GM20431 (cell line): Measurements from ENCODE around the gene PTTG2.

Experiments used
- in situ Hi-C: fragments of 300-500 bp; cut with MseI, MboI; formaldehyde crosslinking; loops from one replicate; pipeline ENCODE4 v1.15.0; 2020; ENCODE audit warnings: low sequenced_read_pairs; ENCODE audit not compliant: unreplicated experiment

PTTG2 gene

DNA sequence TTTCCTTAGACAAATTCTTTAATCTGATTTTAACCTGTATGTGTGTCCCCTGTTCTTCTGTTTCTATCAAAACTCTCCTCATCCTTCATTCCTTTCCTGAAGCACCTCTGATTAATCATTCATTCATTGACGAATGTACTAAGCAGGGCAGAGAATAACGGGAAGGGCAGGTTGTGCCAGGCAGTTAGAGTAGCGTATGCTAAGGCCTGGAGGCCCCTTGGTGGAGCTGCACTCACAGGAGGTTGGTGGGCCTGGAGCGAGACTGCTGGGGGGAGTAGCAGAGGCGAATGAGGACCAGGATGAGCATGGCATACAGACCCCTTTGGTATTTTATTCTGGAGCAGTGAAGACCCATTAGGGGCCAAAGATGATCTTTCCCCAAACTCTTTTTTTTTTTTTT, 22.5 kb downstream of the PTTG2 start:
- in situ Hi-C loops, result no loop called here

DNA sequence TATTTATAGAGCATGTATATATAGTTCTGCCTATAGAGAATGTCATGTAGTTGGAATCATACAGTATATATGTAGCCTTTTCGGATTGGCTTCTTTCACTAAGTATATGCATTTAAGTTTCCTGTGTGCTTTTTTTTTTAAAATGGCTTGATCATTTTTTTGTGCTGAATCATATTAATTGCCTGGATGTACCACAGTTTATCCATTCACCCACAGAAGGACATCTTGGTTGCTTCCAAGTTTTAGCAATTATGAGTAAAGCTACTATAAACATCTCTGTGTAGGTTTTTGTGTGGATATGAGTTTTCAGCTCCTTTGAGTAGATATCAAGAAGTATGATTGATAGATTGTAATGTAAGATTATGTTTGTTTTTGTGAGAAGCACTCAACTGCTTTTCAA, 23.8 kb downstream of the PTTG2 start:
- in situ Hi-C loops, result no loop called here

DNA sequence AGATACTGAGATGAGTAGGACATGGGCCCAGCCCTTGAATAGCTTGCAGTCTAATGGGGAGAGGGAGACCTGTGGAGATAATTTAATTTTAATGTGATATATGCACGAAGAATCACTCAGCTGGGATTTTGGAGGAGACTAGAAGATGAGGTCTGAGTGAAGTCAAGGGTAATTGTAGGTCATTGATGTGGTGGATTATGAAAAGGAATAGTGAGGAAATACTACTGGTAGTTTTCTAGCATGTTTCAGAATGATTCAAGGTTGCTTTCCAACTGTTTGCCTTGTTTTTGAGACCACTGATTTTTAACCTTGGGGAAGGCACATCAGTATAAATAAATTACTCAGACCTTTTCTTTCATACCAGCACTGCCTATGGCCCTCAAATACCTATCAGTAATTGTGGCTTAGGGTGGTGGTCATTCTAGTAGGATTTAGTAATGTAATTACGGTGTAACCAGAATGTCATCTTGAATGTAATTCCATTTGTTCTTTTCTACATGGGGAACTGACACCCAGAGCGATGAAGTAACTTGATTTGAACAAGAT, 25.6 kb downstream of the PTTG2 start:
- in situ Hi-C loops, result no loop called here

DNA sequence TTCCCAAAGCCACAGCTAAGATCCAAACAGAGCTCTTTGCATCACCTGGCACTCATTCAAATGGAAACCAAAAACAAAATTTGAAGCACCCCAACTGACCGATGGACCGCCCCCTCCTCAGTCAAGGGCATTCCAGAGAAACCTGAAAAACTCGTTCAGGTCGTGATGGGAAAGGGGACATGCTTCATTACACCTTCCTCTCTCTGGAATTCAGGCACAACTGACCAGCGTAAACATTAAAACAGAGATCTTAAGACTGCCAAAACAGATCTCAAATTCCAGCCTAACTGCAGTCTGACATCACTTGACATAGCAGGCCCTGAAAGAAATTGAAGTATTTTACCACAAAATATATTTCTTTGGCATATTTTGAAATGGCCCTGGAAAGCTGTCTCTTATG, 28.5 kb downstream of the PTTG2 start:
- in situ Hi-C loops, result no loop called here

DNA sequence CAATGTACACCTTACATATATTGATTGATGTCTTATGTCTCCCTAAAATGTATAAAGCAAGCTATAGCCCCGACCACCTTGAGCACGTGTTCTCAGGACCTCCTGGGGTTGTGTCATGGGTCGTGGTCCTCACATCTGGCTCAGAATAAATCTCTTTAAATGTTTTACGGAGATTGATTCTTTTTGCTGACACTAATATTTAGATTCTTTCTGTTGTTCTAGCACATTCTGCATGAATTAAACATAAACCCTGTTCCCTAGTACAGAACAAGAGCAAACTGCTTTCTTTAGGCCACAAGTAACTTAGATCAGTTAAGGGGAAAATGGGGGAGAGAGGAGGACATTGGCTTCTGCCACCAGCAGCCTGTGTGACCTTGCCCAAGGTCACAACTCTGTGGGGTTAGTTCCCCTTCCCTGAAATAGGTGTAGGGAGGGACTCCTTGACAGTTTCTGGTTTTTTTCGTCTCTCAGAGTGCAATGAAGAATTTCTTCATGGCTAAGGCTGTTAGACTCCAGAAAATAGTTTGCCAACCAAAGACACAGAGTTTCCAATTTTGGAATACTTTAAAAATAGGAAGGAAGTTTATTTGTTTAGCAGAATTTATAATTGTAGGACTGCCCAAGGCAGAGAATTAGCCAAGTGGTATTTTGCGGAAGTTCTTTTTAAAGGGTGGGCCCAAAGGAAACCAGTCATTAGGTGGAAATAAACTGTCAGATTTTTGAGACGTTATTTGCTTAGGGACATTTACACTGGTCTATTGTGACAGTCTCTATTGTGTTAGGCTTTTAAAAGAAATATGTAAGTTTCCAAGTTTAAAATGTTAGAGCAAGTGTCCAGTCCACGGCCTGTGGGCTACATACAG, 29.4 kb downstream of the PTTG2 start:
- in situ Hi-C loops, result no loop called here

DNA sequence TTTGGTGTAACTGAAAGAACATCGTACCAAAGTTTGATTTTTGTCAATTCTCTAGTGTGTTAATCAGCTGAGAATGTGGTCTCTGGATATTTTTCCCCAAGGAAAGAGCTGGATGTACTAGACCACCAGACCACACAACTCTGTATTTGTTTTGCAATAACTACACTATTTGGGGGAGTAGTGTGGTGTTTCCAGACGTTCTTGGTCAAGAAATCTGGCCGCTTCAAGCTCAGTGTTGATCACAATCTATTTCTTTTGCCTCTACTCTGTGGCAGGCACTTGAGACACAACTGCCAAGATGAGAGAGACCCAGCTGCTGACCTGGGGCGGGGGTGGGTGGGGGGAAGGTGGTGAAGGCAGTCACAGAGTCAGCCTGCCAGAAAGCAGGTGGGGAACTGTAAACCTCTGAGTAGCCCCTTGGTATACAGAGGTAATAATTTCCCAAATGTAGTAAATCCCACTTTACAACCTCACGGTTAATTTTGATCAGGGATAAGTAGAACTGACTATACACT, 30.6 kb downstream of the PTTG2 start:
- in situ Hi-C loops, result no loop called here

DNA sequence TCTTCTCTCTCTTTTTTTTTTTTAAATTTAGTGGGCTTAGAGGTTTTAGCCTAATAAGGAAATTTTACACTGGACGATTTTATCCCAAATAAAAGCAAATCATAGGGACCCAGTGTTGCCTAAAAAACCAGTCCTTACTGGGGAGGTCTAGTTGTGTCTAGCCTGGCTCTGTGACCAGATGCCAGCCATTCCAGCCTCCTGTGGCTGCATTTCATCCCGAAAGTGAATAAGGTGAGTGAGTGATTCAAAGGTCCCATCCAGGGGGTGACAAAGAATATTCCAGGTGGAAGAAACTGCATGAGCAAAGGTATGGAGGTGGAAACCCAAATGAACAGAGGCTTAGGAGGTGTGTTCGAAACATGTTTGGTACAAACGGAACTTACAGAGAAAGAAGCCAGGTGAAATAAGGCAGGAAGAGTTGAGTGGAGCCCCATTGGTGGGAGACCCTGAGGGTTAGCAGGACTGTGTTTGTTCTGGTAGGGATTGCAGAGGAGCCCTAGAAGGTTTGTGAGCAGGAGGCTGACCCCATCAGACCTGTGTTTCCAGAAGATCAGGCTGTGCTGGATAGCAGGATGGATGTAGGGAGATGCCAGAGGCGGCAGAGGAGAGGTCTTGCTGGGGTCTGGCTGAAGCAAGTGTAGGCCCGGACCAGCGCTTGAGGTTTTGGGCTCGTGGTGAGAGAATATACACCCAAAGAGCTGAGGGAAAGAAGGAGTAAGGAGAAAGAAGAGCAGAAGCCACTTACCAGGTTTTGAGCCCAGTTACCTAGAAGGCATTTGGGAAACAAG, 31.6 kb downstream of the PTTG2 start:
- in situ Hi-C loops, result no loop called here

DNA sequence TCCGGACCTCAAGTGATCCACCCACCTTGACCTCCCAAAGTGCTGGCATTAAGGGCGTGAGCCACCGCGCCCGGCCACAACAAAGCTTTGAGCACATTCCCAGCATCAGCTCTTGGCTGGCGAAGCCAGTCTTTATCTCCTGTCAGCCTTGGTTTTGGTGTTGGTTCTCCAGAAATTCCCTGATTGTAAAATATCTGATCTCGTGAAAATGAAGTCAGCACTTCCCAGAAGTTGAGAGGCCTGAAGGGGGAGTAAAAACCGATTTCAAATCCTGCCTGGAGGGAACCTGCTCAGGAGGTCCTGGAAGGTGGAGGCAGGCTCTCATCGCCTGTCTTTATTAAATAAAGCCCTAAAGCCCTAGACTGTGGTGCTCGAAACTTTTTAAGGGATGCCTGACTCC, 33.6 kb downstream of the PTTG2 start:
- in situ Hi-C loops, result no loop called here

DNA sequence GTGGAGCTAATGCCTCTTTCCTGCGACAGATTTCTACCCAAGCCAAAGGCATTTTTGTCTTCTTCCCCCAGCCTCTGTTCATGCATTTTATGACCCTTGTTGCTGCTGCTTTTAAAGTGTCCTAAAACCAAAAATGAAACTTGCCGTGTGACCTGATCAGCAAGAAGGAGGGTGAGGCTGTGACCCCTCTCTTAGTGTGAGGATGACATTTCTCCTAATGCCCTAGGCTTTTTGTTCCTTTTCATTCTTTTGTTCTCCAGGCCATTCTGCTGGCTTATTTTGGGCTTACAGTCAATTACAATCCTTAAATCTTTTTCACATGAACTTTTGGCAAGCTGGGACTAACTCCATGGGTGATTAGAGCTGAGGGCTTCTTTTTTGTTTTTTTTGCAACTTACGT, 34.4 kb downstream of the PTTG2 start:
- in situ Hi-C loops, result no loop called here

DNA sequence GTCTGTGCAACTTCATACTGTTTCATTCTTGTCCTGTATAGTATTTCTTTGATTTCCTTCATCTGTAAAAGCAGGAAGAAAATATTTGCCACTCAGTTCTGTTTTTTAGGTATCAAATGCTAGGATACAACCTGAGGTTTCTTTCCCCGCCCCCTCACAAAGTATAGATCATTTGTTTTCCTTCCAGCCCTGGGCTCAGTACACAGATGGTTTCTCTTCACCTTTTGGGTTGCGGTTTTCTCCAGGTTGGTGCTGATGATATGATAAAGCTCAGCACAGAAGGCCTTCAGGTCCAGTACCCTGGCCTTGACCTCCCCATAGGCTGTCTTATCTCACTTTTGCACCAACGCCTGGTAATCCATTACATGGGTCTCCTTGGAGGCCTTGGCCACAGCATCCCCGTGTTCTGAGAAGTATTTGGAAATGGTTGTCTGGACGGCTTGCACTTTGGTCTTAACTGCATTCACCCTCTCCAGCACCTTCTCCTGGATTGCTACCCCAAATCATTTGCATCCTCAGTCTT, 35.2 kb downstream of the PTTG2 start:
- in situ Hi-C loops, result no loop called here

DNA sequence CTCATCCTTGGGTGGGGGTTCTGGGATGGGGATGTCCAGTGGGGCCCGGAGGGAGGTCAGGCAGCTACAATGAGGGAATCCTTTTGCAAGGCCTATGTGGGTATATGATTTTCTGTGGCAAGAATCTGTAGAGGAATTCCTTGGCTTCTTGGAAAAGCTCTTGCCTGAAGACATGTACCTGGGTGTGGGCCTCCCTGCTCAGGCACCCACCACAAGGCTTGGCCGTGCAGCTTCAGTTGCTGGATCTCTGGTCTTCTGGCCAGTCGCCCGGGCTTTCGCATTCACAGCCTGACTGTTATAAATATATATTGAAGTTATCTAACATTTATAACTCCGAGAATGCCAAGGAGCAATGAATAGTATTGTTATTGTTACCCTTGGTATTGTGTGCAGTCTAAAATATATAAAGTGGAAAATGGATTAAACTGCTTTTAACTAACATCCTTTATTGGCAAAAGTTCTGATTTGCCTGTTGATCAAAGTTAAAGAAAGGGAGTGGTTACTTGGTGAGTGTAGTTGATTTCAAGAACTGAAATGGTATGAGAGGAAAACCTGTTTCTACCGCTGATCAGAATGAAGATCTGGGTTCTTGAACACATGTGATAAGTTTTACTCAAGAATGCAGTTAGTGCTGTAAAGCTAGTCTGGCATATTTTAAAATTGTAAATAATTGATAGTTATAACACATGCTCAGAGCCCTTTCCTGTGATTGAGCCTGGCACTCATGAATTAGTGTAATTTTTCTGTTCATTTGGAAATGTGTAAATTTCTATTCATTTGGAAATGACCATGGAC, 36.0 kb downstream of the PTTG2 start:
- in situ Hi-C loops, result no loop called here

DNA sequence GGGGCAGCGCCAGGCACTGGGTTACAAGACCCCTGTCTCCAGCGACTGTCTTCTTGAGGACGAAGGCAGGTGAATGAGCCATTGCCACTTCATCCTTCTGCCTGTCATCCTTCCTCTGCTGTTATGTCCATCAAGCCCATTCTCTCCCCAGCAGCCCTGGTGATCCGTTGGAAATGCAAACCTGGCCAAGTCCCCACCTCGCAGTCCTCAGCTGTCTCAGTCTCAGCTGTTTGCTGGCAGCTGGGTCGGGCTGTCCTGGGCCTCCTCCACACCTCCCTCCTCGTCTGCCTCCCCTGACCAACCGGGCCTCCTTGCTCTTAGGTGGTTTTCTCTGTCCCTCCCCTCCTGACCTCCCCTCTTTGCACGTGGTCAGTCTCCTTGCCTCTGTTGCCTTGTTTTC, 38.0 kb downstream of the PTTG2 start:
- in situ Hi-C loops, result no loop called here

DNA sequence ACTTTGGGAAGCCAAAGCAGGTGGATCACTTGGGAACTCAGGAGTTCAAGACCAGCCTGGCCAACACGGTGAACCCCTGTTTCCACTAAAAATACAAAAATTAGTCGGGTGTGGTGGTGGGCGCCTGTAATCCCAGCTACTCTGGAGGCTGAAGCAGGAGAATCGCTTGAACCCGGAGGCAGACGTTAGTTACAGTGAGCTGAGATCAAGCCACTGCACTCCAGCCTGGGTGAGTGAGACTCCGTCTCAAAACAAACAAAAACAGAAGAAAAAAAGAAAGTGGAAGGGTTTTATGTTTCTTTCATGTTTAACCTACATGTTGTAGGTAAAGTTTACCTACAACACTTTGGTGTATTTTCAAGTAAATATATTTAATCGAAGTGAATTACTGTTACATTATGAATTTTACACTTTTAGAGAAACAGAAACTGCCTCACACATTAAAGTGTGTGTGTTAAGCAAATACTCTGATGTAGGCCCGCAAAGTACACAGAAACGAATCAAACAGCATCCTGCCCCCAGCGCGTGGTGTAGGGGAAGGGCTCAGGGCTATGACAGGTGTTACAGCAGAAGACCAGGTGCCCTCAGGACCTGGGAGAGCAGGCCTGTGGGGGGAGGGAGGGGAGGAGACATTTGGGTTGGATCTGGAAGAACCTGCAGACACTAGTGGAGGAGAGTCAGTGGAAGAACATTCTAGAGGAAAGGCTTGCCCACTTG, 39.0 kb downstream of the PTTG2 start:
- in situ Hi-C loops, result no loop called here

DNA sequence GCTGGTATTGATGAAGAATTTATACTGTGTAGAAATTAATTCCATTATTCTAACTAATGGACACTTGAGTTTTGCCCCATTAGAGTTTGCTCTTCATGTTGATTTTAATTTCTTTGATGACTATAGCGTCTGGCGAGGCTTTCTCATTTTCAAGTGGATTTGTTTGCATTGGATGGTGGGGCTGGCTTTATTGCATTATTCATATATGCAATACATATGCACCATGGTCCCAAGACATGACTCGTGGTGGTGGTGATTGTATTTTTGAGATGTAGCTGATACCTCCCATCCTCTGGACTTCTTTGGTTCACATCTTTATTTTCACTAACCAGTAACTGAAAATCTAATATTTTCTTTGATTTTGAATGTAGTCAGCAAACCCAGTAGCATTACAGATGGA, 39.8 kb downstream of the PTTG2 start:
- in situ Hi-C loops, result no loop called here

DNA sequence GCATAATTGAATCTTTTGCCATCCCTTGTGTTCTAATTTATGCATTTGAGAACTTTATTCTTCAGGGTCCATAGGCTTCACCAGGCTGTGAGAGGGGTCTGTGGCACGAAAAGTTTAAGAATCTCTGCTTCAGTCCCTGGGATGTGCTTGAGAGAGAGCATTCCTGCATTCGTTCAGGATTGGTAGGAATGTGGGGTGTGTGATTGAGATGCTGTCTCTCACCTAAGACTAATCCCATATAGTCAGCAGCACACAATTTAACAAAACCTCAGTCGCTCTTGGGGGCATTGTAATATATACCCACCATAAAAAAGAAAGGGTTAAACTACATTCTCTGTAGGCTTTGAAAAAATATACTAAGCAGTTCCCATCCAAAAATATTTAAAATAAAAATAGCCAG, 41.7 kb downstream of the PTTG2 start:
- in situ Hi-C loops, result no loop called here

DNA sequence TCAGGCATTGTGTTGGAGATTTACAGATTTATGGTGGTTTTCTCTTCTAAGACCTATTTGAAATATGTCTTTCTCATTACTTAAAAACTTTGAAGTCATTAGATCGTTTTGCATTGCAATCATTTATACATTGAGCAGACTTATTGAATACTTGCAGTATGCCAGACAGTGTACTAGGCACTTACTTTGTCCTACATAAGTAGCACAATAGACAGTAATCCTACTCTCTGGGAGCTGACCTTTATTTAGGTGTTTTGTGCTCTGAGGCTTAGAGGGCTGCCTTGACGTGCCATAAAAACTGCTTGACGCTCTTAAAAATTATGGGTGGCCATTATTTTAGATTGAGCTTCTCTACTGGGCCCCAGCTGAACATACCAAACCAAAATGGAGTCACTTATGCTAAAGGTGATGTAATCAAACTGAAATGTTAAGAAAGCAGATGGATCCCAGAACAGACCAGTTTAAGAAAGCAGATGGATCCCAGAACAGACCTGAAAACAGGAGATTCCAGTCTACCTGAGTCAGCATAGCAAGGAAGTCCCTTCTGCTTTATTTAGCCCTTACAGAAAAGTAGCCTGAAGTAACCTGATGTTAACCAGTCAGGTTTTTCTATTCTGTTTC, 42.4 kb downstream of the PTTG2 start:
- in situ Hi-C loops, result no loop called here

DNA sequence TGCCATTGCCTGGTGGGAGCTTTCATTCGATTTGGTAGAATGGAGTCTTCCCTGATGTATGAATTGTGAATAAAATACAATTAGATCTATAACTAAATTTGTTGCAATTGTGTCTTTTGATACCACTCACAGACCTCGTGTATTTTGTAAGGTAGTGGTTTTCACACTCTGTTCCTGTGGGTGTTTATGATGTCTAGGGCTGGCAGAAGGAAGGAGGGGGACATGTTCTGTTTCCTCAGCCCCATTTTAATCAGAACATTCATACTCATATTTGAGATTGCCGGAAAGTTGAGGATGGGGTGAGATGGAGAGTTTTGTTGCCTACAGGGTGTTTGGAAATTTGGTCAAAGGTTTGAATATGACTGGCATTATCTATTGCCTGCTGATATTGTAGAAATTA, 42.9 kb downstream of the PTTG2 start:
- in situ Hi-C loops, result no loop called here

DNA sequence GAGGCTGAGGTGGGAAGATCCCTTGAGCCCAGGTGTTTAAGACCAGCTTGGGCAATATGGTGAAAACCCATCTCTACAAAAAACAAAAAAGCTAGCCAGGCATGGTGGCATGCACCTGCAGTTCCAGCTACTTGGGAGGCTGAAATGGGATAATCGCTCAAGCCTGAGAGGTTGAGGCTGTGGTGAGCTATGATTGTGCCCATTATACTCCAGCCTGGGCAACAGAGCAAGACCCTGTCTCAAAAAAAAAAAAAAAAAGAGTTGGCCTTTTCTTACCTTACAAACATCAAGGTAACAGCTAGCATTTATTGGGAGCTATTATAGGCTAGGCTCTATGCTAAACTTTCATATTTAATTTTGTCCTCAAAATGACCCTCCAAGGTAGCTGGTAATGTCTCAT, 43.4 kb downstream of the PTTG2 start:
- in situ Hi-C loops, result no loop called here

DNA sequence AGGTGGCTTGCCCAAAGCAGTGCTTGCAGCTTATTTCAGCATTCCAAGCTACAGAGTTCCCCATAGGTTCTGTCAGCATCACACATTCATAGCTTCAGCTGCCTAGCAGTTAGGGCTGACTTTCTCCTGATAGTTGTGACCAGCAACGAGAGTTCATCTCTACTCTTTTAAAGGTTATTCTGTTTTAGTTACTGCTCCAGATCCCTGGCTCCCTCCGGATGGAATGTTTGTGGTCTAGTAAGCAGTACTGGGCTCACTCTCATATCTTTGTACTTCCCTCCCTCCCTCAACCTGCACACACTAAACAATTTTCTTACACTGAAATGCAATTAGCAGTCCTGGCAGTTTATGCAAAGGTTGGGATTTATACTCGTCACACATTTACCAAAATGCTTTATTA, 43.9 kb downstream of the PTTG2 start:
- in situ Hi-C loops, result no loop called here
